Measurements from ENCODE around the gene STING1. TPM values are rescaled to one million over a fixed set of nuclear protein-coding genes. Genes with fewer than 3 reads are reported as not detected.
A peak's percentile ranks its signal among the peaks of the same experiment; 100 is the strongest.
"Not testable (repeated sequence)": the region's sequence is repeated elsewhere in the genome, so short reads cannot be mapped to it uniquely, and the experiment has no call there.

Gene STING1
- total and polyA plus RNA-seq, 4 donors = 54.3 to 204 (median 129) TPM

DNA sequence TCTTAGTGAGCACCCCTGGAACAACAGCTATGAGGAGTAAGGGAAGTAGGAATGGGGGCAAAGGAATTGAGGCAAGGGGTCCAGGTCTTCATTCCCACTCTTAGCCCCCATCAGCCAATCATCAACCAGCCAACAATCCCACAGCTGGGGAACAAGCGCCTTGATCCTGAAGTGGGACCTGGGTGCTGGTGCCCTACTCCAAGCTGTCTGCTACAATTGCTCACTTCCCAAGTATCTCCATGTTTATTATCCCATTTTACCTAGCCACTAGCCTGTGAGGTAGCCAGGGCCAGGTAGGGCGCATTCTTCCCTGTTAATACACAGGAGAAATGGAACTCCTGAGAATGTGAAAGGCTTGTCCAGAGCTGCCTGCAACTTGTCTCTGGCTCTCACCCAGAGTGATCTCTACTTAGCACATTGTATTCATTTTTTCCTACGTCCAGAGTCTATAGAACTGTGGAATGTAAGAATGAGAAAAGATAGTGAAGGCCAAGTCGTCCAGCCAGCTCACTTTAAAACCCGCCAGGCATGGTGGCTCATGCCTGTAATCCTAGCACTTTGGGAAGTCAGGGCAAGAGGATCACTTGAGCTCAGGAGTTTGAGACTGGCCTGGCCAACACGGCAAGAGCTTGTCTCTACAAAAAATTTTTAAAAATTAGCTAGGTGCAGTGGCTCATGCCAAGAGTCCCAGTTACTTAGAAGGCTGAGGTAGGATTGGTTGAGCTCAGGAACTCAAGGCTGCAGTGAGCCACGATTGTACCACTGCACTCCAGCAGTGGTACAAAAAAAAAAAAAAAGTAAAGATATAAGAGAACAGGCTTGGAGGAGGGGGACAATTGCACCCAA lies 37.0 kb downstream of the STING1 start:
- Histone ChIP-seq H3K36me3 (ENCODE audit: control insufficient read depth in 4 of 4, insufficient read depth in 4 of 4, low read length in 4 of 4) (peaks cover 0 to 5% (median 0%) of the 10 kb centered on the region in 4 donors), H3K9me3 (ENCODE audit: control insufficient read depth in 4 of 4, insufficient read depth in 3 of 4, low read length in 3 of 4) (no peaks in the 10 kb centered on the region), H3K4me3 (no peak overlapping the region), H3K27me3 (ENCODE audit: control insufficient read depth in 3 of 3, insufficient read depth in 3 of 3, low read length in 2 of 3) (no peaks in the 10 kb centered on the region), H3K4me1 (ENCODE audit: control insufficient read depth in 5 of 5, insufficient read depth in 5 of 5, low read length in 5 of 5) (peaks cover 0 to 7% (median 0%) of the 10 kb centered on the region in 5 donors), H3K27ac (ENCODE audit: low read depth in 1 of 2, low read length in 1 of 2) (peak overlapping the region in 1 of 2 donors; percentile 45), H3K9ac (ENCODE audit: insufficient read depth in 1 of 2, low read length in 2 of 2) (no peak overlapping the region)
- 59 to 75% methylated on average over 7 of the region's 7 CpGs for WGBS, 2 donors
- DNase-seq (peak; percentile 30 to 67 (median 59)), ATAC-seq (ENCODE audit: insufficient read depth, low FRiP score) (no peak)
- TF ChIP-seq, protein P1, sequence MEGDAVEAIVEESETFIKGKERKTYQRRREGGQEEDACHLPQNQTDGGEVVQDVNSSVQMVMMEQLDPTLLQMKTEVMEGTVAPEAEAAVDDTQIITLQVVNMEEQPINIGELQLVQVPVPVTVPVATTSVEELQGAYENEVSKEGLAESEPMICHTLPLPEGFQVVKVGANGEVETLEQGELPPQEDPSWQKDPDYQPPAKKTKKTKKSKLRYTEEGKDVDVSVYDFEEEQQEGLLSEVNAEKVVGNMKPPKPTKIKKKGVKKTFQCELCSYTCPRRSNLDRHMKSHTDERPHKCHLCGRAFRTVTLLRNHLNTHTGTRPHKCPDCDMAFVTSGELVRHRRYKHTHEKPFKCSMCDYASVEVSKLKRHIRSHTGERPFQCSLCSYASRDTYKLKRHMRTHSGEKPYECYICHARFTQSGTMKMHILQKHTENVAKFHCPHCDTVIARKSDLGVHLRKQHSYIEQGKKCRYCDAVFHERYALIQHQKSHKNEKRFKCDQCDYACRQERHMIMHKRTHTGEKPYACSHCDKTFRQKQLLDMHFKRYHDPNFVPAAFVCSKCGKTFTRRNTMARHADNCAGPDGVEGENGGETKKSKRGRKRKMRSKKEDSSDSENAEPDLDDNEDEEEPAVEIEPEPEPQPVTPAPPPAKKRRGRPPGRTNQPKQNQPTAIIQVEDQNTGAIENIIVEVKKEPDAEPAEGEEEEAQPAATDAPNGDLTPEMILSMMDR (IDR thresholded peaks at IDR 0.05; ENCODE audit: control extremely low read depth, extremely low read depth) = no peak

DNA sequence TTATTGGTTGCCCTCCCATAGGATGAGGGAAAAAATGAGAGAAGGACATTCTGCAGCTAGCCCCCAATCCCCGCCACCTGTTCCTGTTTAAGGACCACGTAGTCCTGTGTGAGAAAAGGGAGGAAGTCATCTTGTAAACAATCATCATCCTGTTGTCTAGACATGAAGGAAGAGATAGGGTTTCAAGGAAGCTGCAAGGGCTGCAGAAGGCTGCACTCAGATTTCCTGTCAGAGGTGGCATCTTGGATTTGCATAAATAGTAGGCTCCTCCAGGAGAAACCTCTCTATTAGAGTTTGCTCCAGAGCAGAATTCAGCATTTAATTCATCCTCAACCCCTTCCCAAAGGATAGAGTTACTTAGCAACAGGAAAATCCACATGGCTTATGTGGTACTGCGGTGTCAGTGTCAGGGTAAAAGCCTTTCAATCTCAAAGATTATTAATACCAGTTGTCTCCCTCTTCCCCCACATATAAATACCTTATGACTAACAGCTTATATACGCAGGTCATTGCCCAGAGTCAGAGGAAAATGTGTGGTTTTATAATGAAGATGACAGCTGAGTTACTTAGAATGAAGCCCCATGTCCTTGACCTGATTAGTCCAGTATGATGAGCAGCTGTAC lies 38.6 kb downstream of the STING1 start:
- no peak for ATAC-seq (ENCODE audit: insufficient read depth, low FRiP score)
- peak in 2 of 3 donors; percentile 15 to 47 for DNase-seq
- no peak overlapping the region for H3K4me3 ChIP-seq
- no peaks in the 10 kb centered on the region for H3K27me3 ChIP-seq (ENCODE audit: control insufficient read depth in 3 of 3, insufficient read depth in 3 of 3, low read length in 2 of 3)
- TF ChIP-seq, protein P1 (IDR thresholded peaks at IDR 0.05; ENCODE audit: control extremely low read depth, extremely low read depth) = no peak
- peaks cover 0 to 3% (median 0%) of the 10 kb centered on the region in 4 donors for H3K36me3 ChIP-seq (ENCODE audit: control insufficient read depth in 4 of 4, insufficient read depth in 4 of 4, low read length in 4 of 4)
- no peak overlapping the region for H3K27ac ChIP-seq (ENCODE audit: low read depth in 1 of 2, low read length in 1 of 2)
- no peak overlapping the region for H3K9ac ChIP-seq (ENCODE audit: insufficient read depth in 1 of 2, low read length in 2 of 2)
- H3K4me1 ChIP-seq (ENCODE audit: control insufficient read depth in 5 of 5, insufficient read depth in 5 of 5, low read length in 5 of 5) = peaks cover 0 to 10% (median 6%) of the 10 kb centered on the region in 5 donors
- no peaks in the 10 kb centered on the region for H3K9me3 ChIP-seq (ENCODE audit: control insufficient read depth in 4 of 4, insufficient read depth in 3 of 4, low read length in 3 of 4)
- WGBS, 2 donors = 50 to 52% methylated on average over 4 of the region's 4 CpGs

DNA sequence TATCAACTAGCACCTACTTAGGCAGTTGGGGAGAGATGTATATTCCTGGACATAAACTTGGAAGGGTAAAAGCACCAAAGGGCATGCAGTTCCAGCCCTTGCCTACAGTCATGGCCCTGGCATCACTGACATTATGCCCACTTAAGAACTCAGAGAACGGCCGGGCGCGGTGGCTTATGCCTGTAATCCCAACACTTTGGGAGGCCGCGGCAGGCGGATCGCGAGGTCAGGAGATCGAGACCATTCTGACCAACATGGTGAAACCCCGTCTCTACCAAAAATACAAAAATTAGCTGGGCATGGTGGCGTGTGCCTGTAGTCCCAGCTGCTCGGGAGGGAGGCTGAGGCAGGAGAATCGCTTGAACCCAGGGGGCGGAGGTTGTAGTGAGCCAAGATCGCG lies 42.1 kb downstream of the STING1 start:
- H3K27ac ChIP-seq (ENCODE audit: low read depth in 1 of 2, low read length in 1 of 2); DNase-seq; H3K27me3 ChIP-seq (ENCODE audit: control insufficient read depth in 3 of 3, insufficient read depth in 3 of 3, low read length in 2 of 3); H3K9ac ChIP-seq (ENCODE audit: insufficient read depth in 1 of 2, low read length in 2 of 2); H3K4me3 ChIP-seq; ATAC-seq (ENCODE audit: insufficient read depth, low FRiP score); H3K9me3 ChIP-seq (ENCODE audit: control insufficient read depth in 4 of 4, insufficient read depth in 3 of 4, low read length in 3 of 4); H3K36me3 ChIP-seq (ENCODE audit: control insufficient read depth in 4 of 4, insufficient read depth in 4 of 4, low read length in 4 of 4): not testable (repeated sequence)
- WGBS, 2 donors = 97 to 98% methylated on average over 17 of the region's 17 CpGs
- peaks cover 0 to 13% (median 0%) of the 10 kb centered on the region in 5 donors for H3K4me1 ChIP-seq (ENCODE audit: control insufficient read depth in 5 of 5, insufficient read depth in 5 of 5, low read length in 5 of 5)

Measured in lung (tissue), 12 donors.